GM18868 (cell line): ENCODE measurements around the gene RPS6KA4.

Source experiments
- ATAC-seq: cut with Tn5 transposase; IDR thresholded peaks from one replicate; pipeline ENCODE4 v1.9.1; 2021; ENCODE audit warnings: mild to moderate bottlenecking, moderate library complexity; ENCODE audit not compliant: unreplicated experiment

Gene RPS6KA4

GRCh38 chr11:64384028-64384737, 25.2 kb downstream of the RPS6KA4 start:
- no peak for ATAC-seq

GRCh38 chr11:64384981-64385944, 26.3 kb downstream of the RPS6KA4 start:
- ATAC-seq: no peak

GRCh38 chr11:64385945-64386704, 27.2 kb downstream of the RPS6KA4 start:
- no peak for ATAC-seq

- no peak for ATAC-seq
Measured at GRCh38 chr11:64387916-64388315, 29.0 kb downstream of the RPS6KA4 start.

- no peak for ATAC-seq
Measured at GRCh38 chr11:64388894-64389293, 29.9 kb downstream of the RPS6KA4 start.

GRCh38 chr11:64389851-64390250, 30.9 kb downstream of the RPS6KA4 start:
- ATAC-seq: no peak

- no peak for ATAC-seq
Measured at GRCh38 chr11:64390558-64390957, 31.6 kb downstream of the RPS6KA4 start.

- no peak for ATAC-seq
Measured at GRCh38 chr11:64391839-64392238, 32.9 kb downstream of the RPS6KA4 start.

- ATAC-seq: no peak
Measured at GRCh38 chr11:64395545-64396078, 36.6 kb downstream of the RPS6KA4 start.

- no peak for ATAC-seq
Measured at GRCh38 chr11:64396079-64396591, 37.2 kb downstream of the RPS6KA4 start.

GRCh38 chr11:64400102-64400501, 41.1 kb downstream of the RPS6KA4 start:
- ATAC-seq: no peak

- ATAC-seq: no peak
Measured at GRCh38 chr11:64400667-64401066, 41.7 kb downstream of the RPS6KA4 start.

- no peak for ATAC-seq
Measured at GRCh38 chr11:64401775-64402174, 42.8 kb downstream of the RPS6KA4 start.

GRCh38 chr11:64403106-64403505, 44.1 kb downstream of the RPS6KA4 start:
- no peak for ATAC-seq

GRCh38 chr11:64406221-64406946, 47.4 kb downstream of the RPS6KA4 start:
- no peak for ATAC-seq

GRCh38 chr11:64407221-64407620, 48.3 kb downstream of the RPS6KA4 start:
- no peak for ATAC-seq

GRCh38 chr11:64407630-64408029, 48.7 kb downstream of the RPS6KA4 start:
- ATAC-seq: no peak

- ATAC-seq: no peak
Measured at GRCh38 chr11:64409278-64409677, 50.3 kb downstream of the RPS6KA4 start.

GRCh38 chr11:64409707-64410403, 50.9 kb downstream of the RPS6KA4 start:
- ATAC-seq: no peak

- ATAC-seq: no peak
Measured at GRCh38 chr11:64410404-64410734, 51.4 kb downstream of the RPS6KA4 start.
